VCaP (cell line): Measurements from ENCODE around the gene BOK.

Experiments used
- H3K27ac ChIP-seq: fragments of 450-650 bp; 2 replicates; pipeline ENCODE4 v1.5.1; 2017
- TF ChIP-seq, protein P1 (sequence below): fragments of 450-650 bp; conservative IDR thresholded peaks from 2 replicates; pipeline ENCODE4 v1.5.1; 2017; ENCODE audit warnings: mild to moderate bottlenecking, moderate library complexity

Gene BOK

DNA sequence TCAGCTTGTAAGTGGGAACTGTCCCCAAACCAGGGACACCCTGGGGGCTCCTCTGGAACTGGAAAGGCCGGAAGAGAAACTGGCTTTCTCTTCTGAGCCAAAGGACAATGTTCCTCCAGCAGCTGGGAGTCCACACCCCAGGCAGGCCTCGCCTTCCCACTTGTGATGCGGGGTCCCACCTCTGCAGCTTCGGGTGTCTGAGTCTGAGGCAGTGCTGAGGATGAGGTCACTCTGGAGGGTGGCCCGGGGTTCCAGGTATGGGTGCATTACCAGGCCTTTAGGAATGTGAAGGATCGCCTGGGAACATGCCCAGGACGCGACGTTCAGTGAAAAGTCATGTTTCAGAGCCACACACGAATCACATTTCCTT lies 18.2 kb upstream of the BOK start:
- H3K27ac ChIP-seq: no peak overlapping the region
- TF ChIP-seq, protein P1, sequence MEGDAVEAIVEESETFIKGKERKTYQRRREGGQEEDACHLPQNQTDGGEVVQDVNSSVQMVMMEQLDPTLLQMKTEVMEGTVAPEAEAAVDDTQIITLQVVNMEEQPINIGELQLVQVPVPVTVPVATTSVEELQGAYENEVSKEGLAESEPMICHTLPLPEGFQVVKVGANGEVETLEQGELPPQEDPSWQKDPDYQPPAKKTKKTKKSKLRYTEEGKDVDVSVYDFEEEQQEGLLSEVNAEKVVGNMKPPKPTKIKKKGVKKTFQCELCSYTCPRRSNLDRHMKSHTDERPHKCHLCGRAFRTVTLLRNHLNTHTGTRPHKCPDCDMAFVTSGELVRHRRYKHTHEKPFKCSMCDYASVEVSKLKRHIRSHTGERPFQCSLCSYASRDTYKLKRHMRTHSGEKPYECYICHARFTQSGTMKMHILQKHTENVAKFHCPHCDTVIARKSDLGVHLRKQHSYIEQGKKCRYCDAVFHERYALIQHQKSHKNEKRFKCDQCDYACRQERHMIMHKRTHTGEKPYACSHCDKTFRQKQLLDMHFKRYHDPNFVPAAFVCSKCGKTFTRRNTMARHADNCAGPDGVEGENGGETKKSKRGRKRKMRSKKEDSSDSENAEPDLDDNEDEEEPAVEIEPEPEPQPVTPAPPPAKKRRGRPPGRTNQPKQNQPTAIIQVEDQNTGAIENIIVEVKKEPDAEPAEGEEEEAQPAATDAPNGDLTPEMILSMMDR: no peak

DNA sequence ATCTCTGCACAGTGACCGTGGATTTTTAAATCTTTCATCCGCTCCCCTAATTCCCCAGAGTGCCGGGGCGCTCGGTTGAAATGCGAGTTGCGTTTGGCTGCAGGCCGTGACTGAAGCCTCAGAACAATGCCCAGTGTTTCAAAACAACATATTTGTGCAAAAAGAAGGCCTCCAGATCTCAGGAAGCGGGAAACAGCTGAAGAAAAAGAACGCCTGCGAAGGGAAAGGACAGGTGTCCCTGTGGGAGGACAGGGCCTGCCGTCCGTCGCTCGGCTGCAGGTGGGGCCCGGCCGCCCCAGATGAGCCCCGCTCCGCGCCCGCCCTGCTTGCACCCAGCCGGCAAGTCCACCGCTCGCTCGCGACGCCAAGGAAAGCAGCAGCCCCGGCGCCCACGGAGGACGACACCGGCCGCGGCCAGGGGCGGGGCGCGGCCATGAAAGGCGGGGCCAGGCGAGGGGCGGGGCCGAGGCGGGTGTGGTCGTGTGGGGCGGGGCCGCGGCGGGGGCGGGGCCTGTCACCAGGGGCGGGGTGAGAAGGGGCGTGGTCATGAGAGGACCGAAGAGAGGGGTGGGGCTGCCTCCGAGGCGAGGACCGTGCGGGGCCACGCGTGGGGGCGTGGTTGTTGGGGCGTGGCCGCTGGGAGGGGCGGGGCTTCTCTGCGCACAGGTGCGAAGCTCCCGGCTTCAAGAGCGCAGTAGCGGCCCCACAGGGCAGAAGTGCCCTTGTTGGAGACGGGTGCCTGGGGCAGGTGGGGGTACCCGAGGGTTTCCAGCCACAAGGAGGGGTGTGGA lies 17.6 kb upstream of the BOK start:
- TF ChIP-seq, protein P1: no peak
- H3K27ac ChIP-seq: no peak overlapping the region

DNA sequence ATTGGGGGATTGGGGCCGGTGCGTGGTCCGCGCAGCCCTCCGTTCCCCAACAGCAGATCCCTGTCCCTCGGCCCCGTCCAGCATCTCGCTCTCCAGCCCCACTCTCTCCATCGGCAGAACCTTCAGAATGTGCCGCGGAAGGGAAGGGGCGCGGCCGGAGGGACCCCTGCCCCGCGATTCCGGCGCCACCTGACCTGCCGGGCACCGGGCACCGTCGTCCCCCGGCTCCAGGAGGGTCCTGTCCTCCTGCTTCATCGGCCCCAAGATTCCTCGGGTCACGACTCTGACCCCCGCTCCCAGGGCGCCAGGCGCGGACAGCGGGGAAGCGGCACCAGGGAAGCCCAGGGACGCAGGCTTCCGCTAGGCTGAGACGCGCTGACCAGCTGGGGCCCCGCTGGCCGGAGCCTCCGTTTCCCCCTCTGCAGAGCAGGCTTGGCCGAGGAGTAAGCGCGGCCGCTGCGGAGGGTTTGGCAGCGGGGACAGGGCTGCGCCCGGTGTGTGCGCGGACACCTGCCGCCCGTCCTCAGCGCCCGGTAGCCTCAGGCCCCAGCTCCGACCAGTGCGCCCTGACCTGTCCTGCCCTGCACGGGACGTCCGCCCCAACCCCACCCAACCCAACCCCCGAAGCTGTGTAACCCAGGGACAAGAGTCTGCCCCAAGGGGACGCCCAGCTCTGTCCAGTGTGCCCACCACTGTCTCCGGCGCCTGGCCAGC lies 16.8 kb upstream of the BOK start:
- TF ChIP-seq, protein P1: no peak

DNA sequence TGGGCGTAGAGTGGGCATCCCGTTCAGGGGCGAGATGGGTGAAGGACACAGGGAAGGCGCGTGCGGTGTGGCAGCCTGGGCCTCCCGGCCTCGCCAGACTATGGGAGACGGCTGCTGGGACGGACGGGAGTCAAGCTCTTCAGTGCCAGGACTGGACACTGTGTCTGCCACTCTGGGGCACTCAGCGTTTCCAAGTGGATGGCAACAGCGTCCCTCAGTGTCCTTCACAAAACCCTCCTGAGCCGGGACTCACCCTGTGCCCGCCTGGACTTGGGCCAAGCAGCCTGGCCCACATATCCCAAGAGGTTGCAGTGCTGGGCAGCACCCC lies 16.3 kb upstream of the BOK start:
- TF ChIP-seq, protein P1: no peak
- H3K27ac ChIP-seq: no peak overlapping the region; the same call in 1 of the 2 replicates

More for the DNA sequence above, 16.8 kb upstream of the BOK start:
- H3K27ac ChIP-seq: no peak overlapping the region; the same call in 1 of the 2 replicates

DNA sequence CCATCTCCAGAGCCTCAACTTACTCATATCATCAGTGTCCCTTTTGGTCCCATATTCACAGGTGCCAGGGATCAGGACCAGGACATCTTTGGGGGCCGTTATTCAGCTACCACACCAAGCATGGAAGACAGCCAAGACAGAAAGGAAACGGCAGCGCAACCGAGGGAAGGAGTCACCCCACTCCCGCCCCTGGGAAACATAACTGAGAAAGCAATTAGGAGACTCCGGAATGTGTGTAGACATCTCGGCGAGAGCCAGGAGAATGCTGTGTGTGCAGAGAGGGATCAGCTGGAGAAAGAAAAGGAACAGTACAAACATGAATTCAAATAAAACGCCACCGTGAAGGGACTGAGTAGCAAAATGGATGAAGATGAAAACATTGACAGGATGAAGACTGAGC lies 13.4 kb upstream of the BOK start:
- TF ChIP-seq, protein P1: no peak
- H3K27ac ChIP-seq: no peak overlapping the region

DNA sequence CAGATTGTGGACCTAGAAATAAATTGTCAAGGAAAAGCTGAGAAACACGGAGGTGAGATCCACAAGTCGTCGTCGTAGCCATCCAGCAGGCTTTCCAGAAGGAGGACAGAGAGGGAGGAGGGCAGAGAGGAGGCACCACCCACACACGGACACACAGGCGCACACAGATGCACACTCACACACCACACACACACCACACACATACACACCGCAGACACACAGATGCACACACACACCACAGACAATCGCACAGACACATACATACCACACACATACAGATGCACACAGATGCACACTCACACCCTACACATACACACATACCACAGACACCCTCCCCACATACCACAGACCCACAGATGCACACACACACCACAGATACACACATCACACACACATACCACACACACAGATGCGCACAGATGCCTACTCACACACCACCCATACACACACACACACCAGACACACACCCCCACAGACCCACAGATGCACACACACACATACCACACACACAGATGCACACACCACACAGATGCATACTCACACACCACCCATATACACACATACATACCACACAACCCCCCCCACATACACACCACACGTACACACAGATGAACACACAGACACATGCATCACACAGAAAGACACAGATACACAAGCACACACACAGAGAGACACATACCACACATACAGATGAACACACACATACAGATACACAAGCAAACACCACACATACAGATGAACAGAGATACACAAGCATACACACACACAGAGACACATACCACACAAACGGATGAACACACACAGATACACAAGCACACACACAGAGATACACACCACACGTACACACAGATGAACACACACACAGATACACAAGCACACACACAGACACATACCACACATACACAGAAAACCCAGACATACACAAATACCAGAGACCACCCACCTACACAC lies 12.7 kb upstream of the BOK start:
- H3K27ac ChIP-seq: no peak overlapping the region
- TF ChIP-seq, protein P1: no peak
